Thoracic aorta (tissue), 2 donors: Measurements from ENCODE around the gene JCAD. TPM values are rescaled to one million over a fixed set of nuclear protein-coding genes. Genes with fewer than 3 reads are reported as not detected.
"Not testable (repeated sequence)": the region's sequence is repeated elsewhere in the genome, so short reads cannot be mapped to it uniquely, and the experiment has no call there.

Experiments
- ATAC-seq: fragments of 150-250 bp; one replicate; pipeline ENCODE4 v1.8.0; 2017; ENCODE audit warnings: low read depth; ENCODE audit not compliant: insufficient number of reproducible peaks, low FRiP score
- DNase-seq: peaks from one replicate; pipeline ENCODE4 v3.0.0-alpha.2; 2020; ENCODE audit warnings: low spot score
- H3K27ac ChIP-seq, 2 donors: fragments of 200-600 bp; sonication (generic); 1 replicate in 1 of 2; 2 replicates in 1 of 2; pipeline ENCODE4 v1.5.1; 2016; ENCODE audit warnings: mild to moderate bottlenecking in 2 of 2, moderate library complexity in 2 of 2
- H3K27me3 ChIP-seq: fragments of 200-600 bp; sonication (generic); replicated peaks from 2 replicates; pipeline ENCODE4 v1.6.0; 2016; ENCODE audit warnings: mild to moderate bottlenecking; ENCODE audit not compliant: insufficient read depth
- H3K36me3 ChIP-seq: fragments of 200-600 bp; sonication (generic); one replicate; pipeline ENCODE4 v1.5.1; 2016
- H3K4me1 ChIP-seq, 2 donors: fragments of 200-600 bp; sonication (generic); 1 replicate in 1 of 2; 2 replicates in 1 of 2; pipeline versions ENCODE4 v1.5.1 to v1.6.0; 2016; ENCODE audit warnings: low read depth in 2 of 2, mild to moderate bottlenecking in 1 of 2; ENCODE audit not compliant: control insufficient read depth in 1 of 2
- H3K4me3 ChIP-seq: fragments of 200-600 bp; sonication (generic); 2 replicates; pipeline ENCODE4 v1.5.1; 2016; ENCODE audit warnings: mild to moderate bottlenecking
- H3K9me3 ChIP-seq: fragments of 200-600 bp; sonication (generic); 2 replicates; pipeline ENCODE4 v1.5.1; 2016
- total RNA-seq, 2 donors: library from RNA; depleted of rRNA; stranded (reverse); fragments of >200 nt; gene quantifications; one replicate each; pipeline versions ENCODE4 v1.1.0 to v1.2.3, GENCODE V29; 2016
- TF ChIP-seq, protein P1 (sequence below): fragments of 200-600 bp; sonication (generic); IDR thresholded peaks from one replicate; pipeline ENCODE4 v1.5.1; 2019; ENCODE audit warnings: antibody characterized with exemption

The JCAD gene
- total RNA-seq, 2 donors from 2014 or later, result 46.3 to 103 TPM

DNA sequence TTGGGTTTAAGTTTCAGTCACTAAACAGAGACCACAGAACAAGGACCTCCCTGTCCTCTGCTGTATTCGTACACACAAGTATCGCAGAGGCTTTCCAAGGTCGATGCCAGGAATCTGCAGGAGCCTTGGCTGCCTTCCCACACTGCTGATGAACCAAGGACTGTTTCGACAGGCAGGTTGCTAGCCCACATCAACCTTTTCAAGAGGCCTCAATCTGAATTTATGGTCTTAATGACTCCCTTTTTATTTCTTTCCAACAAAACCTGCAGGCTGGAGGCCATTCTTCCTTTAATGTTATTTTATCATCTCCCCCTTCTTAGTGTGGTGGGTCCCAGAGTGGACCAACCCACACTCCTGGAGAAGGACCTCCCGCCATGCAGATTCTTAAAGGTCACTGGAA lies 45.6 kb downstream of the JCAD start:
- Histone ChIP-seq H3K36me3 (no peaks in the 10 kb centered on the region), H3K4me1 (peaks cover 27 to 68% of the 10 kb centered on the region in 2 donors), H3K27me3 (no peaks in the 10 kb centered on the region), H3K4me3 (no peak overlapping the region), H3K27ac (peak overlapping the region in 1 of 2 donors; percentile 25), H3K9me3 (no peaks in the 10 kb centered on the region)
- no peak for ATAC-seq
- no peak for DNase-seq
- TF ChIP-seq, protein P1, sequence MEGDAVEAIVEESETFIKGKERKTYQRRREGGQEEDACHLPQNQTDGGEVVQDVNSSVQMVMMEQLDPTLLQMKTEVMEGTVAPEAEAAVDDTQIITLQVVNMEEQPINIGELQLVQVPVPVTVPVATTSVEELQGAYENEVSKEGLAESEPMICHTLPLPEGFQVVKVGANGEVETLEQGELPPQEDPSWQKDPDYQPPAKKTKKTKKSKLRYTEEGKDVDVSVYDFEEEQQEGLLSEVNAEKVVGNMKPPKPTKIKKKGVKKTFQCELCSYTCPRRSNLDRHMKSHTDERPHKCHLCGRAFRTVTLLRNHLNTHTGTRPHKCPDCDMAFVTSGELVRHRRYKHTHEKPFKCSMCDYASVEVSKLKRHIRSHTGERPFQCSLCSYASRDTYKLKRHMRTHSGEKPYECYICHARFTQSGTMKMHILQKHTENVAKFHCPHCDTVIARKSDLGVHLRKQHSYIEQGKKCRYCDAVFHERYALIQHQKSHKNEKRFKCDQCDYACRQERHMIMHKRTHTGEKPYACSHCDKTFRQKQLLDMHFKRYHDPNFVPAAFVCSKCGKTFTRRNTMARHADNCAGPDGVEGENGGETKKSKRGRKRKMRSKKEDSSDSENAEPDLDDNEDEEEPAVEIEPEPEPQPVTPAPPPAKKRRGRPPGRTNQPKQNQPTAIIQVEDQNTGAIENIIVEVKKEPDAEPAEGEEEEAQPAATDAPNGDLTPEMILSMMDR, result no peak

DNA sequence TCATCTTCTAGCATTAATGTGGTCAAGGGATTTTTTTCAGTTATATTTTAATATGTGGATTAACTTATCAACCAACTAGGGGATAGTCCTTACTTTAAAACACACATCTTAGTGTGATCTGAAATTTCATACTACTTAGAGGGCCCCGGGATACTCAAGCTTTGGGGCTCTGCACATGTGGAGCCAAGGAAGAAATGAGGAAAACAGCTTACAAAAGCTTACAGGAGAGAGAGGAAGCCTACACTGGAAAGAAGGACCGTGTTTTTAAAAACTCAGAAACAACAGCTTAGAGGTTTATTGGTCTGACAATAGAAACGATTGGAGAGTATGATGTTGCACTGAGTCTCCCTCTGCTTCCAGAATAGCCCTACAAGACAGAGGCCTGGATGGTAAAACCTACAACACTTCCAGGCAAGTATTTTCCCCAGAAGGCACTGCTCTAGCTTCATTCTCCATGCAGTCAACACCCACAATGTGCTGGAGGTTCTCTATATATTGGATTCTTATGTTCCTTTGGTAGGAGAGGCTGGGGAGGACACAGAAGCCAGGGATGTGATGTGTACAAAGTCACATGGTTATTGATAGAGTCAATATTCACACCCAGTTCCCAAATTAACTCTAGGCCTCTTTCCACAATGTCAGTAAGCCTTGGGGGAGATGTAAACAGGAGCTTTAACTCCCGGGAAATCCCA lies 47.3 kb downstream of the JCAD start:
- H3K27ac ChIP-seq, result no peak overlapping the region
- no peak for ATAC-seq

DNA sequence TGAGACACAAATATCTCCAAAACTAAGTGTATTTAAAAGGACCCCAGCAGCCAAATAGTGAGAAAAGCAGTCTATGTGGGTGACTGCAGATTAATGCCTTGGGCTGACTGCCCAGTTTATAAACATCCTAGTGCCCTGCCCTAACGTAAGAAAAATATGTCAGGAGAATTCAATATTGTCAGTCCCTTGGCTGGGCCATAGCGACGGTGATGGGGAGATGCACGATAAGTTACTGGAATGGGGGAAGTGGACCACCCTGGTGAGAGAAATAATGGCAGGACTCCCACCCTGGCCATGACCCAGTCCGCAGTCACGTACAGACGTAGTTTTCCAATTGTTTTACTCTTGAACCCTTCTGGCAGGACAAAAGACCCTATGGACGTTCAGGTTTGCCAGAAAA lies 48.0 kb downstream of the JCAD start:
- TF ChIP-seq, protein P1, result no peak
- H3K27ac ChIP-seq, result no peak overlapping the region
- no peaks in the 10 kb centered on the region for H3K36me3 ChIP-seq
- H3K9me3 ChIP-seq, result no peaks in the 10 kb centered on the region
- H3K4me1 ChIP-seq, result peaks cover 15 to 44% of the 10 kb centered on the region in 2 donors
- no peak for DNase-seq
- H3K4me3 ChIP-seq, result no peak overlapping the region
- no peaks in the 10 kb centered on the region for H3K27me3 ChIP-seq
- ATAC-seq, result no peak

More for the DNA sequence above, 47.3 kb downstream of the JCAD start:
- TF ChIP-seq, protein P1, result no peak
- DNase-seq, result no peak
- no peaks in the 10 kb centered on the region for H3K36me3 ChIP-seq
- no peaks in the 10 kb centered on the region for H3K27me3 ChIP-seq
- H3K4me1 ChIP-seq, result peaks cover 17 to 51% of the 10 kb centered on the region in 2 donors
- H3K4me3 ChIP-seq, result no peak overlapping the region
- H3K9me3 ChIP-seq, result no peaks in the 10 kb centered on the region

DNA sequence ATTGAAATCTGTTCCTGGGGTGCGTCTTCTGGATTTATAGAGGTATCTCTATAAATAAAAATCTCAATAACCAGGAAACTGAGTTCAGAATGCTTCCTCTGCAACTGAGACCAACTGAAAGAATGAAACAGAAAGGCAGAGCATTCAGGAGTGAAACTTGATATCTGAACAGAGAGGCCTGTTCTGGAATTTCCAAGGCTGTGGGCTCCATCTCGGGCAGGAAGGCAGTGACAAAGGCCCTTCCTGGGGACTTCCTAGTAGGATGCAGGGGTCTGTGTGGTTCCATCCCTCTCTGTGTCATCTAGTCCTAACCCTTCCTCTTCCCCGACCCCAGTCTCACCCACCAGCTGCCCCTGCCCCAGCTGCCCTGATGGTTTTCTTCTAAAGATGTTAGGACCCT lies 52.0 kb downstream of the JCAD start:
- DNase-seq, result no peak
- ATAC-seq, result no peak
- H3K27me3 ChIP-seq, result no peaks in the 10 kb centered on the region
- H3K36me3 ChIP-seq, result no peaks in the 10 kb centered on the region
- no peak overlapping the region for H3K27ac ChIP-seq
- peaks cover 3 to 16% of the 10 kb centered on the region in 2 donors for H3K4me1 ChIP-seq
- H3K9me3 ChIP-seq, result no peaks in the 10 kb centered on the region
- TF ChIP-seq, protein P1, result no peak
- no peak overlapping the region for H3K4me3 ChIP-seq

DNA sequence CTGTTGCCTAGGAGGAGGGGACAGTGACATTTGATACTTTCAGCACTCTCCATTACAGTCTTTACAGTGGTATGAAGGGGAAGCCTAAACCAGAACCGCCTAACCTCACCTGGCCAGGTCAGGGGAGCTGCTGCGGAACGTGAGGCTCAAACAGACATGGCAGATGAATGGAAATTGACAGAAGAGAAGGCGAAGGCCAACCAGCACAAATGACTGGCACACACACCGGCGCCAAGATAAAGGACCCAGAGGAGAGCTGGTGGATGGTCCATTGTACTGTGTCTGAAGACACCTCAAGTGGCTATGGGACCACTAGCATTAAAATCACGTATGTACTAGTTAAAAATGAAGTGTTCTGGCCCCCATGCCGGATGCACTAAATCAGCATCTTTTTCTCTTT lies 53.0 kb downstream of the JCAD start:
- ATAC-seq, result no peak

DNA sequence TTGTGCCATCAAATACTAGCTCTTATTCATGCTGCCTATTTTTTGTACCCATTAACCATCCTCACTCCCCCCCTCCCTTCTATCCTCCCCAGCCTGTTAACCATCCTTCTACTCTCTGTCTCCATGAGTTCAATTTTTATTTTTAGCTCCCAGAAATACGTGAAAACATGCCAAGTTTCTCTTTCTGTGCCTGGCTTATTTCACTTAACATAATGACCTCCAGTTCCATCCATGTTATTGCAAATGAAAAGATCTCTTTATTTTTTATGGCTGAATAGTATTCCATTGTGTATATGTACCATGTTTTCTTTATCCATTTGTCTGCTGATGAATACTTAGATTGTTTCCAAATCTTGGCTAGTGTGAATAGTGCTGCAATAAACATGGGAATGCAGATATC lies 54.3 kb downstream of the JCAD start:
- not testable (repeated sequence) for H3K36me3 ChIP-seq, H3K4me3 ChIP-seq, DNase-seq, H3K9me3 ChIP-seq, H3K27me3 ChIP-seq, H3K27ac ChIP-seq, ATAC-seq
- H3K4me1 ChIP-seq, result peaks cover 22 to 30% of the 10 kb centered on the region in 2 donors

More for the DNA sequence above, 53.0 kb downstream of the JCAD start:
- H3K27me3 ChIP-seq, result no peaks in the 10 kb centered on the region
- DNase-seq, result no peak
- peaks cover 12 to 24% of the 10 kb centered on the region in 2 donors for H3K4me1 ChIP-seq
- H3K27ac ChIP-seq, result no peak overlapping the region
- no peak overlapping the region for H3K4me3 ChIP-seq
- H3K9me3 ChIP-seq, result no peaks in the 10 kb centered on the region
- TF ChIP-seq, protein P1, result no peak
- no peaks in the 10 kb centered on the region for H3K36me3 ChIP-seq
